GM21619 (cell line): Measurements from ENCODE around the gene OMG.
"Not testable (repeated sequence)": the region's sequence is repeated elsewhere in the genome, so short reads cannot be mapped to it uniquely, and the experiment has no call there.

Experiments used
- ATAC-seq: cut with Tn5 transposase; IDR thresholded peaks from one replicate; pipeline ENCODE4 v1.9.1; 2021; ENCODE audit not compliant: unreplicated experiment

Gene OMG, protein sequence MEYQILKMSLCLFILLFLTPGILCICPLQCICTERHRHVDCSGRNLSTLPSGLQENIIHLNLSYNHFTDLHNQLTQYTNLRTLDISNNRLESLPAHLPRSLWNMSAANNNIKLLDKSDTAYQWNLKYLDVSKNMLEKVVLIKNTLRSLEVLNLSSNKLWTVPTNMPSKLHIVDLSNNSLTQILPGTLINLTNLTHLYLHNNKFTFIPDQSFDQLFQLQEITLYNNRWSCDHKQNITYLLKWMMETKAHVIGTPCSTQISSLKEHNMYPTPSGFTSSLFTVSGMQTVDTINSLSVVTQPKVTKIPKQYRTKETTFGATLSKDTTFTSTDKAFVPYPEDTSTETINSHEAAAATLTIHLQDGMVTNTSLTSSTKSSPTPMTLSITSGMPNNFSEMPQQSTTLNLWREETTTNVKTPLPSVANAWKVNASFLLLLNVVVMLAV

DNA sequence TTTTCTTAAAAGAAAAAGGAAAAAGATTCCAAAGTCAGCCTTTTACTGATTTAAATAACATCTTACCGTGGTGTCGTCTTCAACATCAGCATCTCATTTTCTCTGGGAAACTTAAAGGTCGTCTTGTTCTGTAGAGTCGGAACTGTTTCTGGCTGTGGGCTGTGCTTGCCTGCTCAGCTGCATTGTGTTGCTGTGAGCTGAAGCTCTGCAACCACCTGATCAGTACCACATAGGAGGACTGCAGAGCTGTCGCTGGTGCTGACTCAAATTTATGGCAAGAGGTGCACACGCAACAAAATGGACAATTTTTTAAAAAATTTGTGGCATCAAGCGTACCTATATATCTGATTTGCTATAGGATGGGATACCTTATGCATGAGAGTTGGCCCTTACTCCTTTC lies at the start of gene OMG:
TSS of gene OMG (minus strand) at position 150 of the 400 bp plus-strand sequence. CDS start 908 bp downstream, outside the sequence.
- no peak for ATAC-seq

DNA sequence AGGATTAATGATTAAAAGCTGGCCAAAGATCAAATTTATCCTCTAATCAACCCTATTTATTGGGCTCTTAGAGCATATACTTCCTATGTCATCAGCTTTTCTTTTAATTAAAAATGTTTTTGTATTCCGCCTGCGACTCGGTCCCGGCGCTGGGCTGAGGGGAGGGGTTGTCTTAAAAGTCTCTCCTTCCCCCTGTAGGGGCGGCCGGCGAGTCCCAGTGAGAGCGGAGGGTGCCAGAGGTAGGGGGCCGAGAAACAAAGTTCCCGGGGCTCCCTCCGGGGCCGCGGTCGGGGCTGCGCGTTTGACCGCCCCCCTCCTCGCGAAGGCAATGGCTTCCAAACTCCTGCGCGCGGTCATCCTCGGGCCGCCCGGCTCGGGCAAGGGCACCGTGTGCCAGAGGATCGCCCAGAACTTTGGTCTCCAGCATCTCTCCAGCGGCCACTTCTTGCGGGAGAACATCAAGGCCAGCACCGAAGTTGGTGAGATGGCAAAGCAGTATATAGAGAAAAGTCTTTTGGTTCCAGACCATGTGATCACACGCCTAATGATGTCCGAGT lies 48.2 kb upstream of the OMG start:
- not testable (repeated sequence) for ATAC-seq

DNA sequence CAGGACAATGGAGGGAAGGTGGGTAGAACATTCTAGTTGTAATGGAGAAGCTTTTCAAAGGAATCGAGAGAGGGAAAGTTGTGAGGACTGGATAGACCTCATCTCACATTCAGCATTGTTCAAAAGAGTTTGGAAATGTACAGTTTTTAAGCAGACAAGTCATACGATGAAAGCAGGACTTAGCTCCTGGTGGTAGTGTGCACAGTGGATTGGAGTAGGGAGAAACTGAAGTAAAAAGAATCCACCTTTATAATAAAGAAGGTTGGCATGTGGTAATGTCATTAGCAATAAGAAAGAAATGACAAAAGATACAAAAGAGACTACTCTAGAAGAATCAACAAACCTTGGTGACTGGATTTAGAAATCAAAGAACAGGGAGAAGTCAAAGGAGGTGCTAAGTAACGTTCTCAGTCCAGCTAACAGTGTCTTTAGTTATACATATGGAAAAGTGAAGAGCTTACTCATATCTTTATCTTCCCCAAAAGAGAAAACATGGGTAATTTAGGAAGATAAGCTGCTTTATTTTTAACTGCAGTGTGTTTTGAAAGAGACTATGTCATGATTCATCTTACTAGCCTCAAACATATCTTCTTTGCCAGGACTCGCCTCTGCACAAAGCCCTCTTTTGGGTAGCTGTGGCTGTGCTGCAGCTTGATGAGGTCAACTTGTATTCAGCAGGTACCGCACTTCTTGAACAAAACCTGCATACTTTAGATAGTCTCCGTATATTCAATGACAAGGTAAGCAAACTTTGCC lies 43.0 kb upstream of the OMG start:
- ATAC-seq, result no peak

DNA sequence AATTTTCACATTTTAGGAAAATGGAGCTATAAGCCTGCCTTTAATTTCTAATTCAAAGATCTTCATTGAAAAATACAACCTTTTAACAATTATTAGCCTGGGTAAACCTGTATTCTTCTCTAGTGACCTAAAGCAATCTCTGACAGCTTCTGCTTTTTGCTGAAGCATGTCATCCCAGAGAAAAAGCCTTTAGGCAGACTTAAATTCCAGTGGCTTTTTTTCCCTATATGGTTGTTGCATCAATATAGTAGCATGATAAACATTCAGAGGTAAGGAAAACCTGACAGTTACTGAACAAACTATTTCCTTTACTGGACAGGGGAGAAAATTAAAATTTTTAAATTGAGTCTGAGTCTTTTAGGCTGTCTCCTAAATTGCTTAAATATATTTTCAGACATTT lies 32.2 kb upstream of the OMG start:
- no peak for ATAC-seq

DNA sequence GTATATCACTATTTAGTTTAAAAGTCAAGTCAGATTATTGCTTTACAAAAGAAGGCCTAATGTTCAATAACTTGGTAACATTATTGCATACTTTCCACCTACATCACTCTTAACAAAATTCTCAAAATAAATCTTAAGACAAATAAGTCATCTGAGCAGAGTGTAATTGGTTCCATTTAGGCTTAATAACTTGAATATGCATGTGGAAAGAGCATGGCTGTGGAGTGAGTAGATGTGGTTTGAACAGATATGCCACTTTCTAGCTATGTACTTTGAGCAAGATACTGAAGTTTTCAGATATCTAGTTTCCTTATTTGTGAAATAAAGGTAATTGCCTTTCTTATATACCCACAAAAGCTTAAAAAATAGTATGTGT lies 31.1 kb upstream of the OMG start:
- no peak for ATAC-seq

DNA sequence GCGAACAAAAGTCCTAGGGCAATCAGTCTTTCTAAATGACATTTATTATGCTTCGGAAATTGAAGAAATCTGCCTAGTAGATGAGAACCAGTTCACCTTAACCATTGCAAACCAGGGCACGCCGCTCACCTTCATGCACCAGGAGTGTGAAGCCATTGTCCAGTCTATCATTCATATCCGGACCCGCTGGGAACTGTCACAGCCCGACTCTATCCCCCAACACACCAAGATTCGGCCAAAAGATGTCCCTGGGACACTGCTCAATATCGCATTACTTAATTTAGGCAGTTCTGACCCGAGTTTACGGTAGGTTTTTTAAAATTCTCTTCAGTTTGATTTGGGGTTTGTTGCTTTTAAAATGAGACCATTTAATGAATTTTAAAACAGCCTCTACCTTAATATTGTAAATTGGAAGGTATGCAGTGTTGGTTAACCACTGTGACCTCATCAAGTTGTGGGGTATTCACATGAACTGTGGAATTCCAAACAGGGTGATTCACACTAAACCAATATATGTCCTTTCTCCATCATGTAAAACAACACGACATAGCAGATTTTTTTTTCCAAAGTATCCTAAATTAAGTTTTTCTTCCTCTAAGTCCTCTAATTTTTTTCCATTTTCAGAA lies 30.6 kb upstream of the OMG start:
- ATAC-seq, result no peak

DNA sequence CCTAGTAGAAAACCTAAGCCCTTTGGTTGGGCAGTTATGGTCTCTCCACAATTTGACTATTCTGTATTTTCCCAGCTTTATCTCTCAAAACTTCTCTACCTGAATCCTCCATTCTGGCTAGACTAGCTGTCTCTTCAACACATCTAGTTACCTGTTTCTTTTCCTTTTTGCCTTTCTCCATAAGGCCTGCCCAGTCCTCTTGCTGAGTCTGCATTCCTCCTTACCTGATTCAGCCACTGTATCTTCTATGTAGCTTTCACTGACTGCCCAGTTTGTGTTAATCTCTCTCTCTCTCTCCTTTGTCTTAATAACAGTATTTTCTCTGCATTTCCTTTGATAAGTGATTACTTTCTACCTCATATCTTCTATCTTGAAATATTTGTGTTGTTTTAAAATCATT lies 26.5 kb upstream of the OMG start:
- ATAC-seq, result no peak

DNA sequence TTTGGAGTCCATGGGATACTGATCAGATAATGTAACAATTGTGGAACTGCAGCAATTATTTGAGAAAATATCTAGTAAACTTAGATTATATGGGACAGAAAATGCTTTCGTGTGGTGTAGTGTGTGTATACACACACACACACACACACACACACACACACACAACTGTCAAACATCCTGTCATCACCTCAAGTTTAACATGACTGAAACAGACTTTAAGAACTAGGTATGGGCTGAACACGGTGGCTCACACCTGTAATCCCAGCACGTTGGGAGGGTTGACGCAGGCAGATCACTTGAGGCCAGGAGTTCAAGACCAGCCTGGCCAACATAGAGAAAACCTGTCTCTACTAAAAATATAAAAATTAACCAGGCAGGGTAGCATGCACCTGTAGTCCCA lies 24.9 kb upstream of the OMG start:
- ATAC-seq, result no peak

DNA sequence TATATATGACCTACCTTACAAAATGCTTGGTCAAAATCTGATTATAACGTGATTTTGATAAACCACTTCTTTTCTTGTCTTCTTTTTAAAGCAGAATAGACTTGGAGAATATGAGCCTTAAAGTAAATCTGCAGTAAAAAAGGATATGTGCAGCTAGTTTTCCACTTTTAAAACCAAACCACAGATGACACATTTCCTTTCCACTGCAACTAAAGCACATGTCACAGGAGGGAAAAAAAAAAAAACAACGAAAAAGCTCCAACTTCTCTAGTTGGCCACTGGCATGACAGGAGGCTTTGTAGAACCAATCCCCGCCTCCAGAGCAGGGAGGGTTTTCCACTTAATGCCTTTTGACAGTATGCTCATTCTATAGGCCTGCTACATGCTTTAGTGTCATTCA lies 24.4 kb upstream of the OMG start, which contains the start of gene EVI2A:
TSS of gene EVI2A (minus strand) at position 142 of the 400 bp plus-strand sequence. CDS start 2,609 bp downstream, outside the sequence.
- ATAC-seq, result peak; percentile 38

DNA sequence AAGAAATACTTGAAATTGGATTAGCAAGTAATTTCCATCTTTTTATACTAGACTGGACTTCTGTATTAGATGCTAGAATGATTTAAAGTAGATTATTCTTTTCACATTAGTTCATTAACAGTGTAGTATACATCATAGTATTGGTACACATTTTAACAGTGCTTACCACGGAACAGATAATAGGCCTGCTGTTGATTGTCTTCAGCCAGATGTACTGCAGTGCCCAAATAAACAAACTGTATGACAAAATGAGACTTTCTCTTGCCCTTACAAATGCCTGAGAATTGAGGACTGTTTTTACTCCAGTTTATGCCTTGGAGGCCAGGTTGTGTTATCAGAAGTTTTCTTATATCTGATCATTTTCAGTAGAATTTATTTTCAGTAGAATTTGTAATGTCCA lies 23.8 kb upstream of the OMG start:
- ATAC-seq, result no peak

DNA sequence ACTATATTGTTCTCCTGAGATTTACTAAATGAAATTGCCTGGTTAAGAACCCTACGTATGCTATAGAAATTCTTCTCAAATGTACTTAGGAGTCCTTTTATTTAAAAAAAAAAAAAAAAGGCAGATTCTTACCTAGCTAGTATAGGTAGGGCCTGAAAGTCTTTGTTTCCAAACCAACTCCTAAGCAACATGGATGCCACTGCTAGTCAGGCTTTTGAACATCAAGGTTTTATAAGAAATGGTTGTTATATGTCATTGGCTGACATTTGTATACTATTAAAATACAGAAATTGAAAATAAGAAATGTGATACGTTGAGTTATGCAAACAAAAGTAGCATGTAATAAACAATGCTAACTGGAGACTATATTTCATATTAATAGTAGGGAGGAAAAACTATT lies 23.2 kb upstream of the OMG start:
- no peak for ATAC-seq

DNA sequence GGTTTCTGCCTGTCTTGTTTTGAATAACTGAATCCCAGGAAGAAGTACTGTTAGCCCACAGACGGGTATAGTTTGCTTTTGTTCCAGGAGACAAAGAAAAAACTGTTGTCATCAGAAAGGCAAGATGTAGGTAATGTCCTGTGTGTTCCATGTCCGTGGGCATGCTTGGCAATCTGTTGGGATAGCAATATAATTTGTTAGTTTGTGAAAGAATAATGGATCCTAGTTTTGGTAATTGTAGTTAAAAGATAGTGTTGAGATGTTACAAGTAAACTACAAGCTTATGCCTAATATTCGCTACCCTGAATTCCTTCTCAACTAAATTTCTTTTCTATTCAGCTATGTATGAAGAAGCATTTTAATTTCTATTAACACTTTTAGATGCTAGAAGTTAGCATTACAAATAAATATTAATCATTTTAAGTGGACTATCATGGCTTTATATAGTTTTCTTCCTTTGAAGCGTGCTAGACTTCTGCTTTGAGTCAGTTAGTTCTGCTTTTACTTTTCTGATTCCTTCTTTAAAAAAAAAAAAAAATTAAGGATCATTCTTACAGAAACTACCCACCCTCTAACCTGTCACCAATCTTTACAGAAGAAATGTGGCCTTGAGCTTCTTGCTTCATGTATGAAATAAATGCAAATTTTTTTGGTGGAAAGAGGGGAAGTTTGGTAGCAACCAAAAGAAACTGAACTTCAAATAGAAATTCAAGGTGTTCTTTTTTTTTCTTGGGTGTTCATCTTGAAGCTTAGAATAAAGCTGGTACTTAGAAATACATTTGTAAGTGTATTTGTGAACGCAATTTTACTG lies 22.0 kb upstream of the OMG start:
- ATAC-seq, result no peak

DNA sequence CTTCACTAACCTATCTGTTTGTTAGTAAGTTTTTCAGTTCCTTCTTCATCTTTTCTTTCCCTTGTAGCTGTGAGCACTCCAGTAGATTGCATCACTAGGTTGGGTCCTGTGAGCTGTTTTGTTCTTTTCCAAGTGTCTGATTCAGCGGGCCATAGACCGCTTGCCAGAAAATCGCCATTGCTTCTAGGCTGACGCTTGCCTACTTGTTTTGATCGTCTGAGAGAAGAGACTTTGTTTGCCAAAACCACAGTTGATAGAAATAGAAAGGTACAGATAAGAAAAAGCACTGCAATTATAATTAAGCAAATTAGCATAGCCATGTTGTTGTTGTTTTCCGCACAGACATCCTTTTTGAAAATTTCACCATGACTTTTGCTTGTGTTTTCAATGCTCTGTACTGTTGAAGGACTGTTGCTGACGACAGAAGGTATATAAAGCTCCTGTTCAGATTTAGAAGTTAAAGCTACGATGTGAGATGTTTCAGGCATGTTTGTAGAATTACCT lies 21.3 kb upstream of the OMG start:
- no peak for ATAC-seq

DNA sequence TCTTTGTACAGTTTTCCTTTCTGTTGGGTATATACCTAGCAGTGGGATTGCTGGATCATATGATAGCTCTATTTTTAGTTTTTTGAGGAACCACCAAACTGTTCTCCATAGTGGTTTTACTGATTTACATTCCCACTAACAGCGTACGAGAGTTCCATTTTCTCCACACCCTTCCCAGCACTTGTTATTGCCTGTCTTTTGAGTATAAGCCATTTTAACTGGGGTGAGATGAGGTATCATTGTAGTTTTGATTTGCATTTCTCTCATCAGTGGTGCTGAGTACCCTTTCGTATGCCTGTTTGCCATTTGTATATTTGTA lies 17.7 kb upstream of the OMG start:
- ATAC-seq, result no peak

DNA sequence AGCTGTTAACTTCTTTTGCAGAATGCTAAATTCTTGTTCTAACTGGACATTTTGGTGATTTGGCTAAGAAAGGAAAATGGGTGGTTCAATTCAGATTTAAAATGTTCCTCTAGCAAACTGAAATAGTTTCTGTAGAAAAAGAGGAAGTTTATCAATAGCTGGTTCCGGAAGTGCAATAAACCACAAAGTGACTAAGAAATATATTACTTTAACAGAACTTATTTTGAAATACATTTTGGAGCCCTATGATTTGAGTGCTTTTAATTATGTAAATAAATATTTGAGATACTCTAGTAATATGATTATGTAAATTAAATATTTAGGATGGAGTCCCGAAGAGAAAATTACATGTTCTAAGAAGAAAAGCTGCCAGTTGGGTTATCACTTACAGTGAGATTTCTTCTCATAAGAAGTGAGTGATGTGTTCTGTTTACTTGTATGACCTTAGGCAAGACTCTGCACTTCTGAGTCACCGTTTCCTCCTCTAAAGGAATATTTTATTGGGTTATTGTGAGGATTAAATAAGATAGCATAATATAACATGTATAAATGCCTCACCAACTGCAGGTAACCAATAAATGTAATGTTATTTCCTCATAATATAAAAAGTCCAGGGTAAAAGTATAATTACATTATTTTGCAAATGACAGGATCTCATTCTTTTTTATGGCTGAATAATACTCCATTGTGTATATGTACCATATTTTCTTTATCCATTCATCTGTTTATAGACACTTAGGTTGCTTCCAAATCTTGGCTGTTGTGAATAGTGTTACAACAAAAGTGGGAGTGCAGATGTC lies 17.1 kb upstream of the OMG start, which contains the start of gene EVI2B:
TSS of gene EVI2B (minus strand) at position 73 of the 800 bp plus-strand sequence. CDS start 8,445 bp downstream, outside the sequence.
- no peak for ATAC-seq

DNA sequence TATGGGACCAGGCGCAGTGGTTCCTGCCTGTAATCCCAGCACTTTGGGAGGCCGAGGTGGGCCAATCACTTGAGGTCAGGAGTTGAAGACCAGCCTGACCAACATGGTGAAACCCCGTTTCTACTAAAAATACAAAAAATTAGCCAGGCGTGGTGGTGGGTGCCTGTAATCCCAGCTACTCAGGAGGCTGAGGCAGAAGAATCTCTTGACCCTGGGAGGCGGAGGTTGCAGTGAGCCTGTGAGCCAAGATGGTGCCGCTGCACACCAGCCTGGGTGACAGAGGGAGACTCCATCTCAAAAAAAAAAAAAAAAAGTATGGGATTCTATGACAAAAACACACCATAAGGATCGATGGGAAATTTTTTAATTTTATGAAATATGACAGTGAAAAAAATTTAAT lies 15.2 kb upstream of the OMG start:
- not testable (repeated sequence) for ATAC-seq

DNA sequence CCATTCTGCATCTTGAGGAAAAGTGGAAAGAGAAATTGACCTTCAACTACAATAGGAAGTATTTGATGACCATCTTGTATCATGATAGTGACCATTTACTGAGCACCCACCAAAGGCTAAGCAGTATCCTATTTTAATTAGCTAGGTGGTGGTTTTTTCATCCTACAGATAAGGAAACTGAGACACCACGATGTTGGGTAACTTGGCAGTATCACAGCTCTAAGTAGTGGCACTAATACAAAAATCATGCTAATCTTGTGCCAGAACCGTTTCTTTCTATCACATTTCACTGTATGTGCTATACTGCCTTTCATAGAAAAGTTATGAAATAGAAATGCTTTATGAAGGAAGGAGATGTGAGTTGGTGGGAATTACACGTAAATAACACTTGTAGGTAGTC lies 14.5 kb upstream of the OMG start:
- no peak for ATAC-seq

DNA sequence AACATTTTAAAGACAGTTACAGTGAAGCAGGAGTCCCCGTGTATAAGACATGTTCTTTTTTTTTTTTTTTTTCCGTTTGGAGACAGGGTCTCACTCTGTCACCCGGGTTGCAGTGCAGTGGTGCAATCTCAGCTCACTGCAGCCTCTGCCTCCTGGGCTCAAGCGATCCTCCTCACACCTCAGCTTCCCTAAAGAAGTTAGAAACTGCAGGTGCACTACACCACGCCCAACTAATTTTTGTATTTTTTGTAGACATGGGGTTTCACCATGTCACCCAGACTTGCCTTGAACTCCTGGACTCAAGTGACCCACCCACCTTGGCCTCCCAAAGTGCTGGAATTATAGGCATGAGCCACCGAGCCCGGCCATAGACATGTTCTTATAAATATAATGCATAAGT lies 13.8 kb upstream of the OMG start:
- no peak for ATAC-seq

DNA sequence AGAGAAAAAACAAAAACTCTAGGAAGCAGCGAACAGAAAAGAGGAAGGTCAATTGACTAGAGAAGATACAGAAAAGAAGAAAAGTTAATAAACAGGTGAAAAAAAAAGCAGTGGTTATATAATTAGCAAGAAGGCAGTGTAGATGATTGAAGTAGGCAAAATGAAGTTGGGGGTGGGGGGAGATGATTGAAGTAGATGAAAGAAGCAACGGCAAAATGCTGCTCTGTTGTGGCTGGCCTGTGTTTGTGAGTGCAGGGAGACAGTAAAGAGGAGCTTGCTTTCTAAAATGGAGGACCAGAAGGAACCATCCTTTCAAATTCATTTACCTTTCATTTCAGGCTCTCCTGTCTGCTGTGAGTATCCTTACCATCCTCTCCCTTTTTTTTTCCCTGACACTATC lies 13.2 kb upstream of the OMG start:
- ATAC-seq, result no peak

DNA sequence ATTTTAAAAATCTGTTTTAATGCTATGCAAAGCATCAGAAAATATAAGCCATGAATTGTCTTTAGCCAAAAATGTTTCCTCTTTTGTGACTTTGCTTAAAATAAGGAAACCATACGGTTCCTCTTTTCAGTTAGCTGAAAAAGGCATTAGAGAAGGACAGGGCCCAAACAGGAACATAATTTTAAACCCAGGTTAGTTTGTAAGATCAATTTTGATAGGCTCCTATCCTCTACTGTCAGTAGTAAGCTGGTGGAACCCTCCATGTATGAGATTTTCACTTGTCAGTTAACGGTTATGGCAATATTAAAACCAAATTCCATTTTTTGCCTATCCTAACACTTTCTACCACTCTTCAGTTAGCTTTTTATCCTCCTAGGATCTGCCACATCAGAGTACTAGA lies 12.5 kb upstream of the OMG start:
- no peak for ATAC-seq
